Measurements from ENCODE around the gene TPD52L1. TPM values are rescaled to one million over a fixed set of nuclear protein-coding genes. Genes with fewer than 3 reads are reported as not detected.

TPD52L1 gene
- total and polyA plus RNA-seq, 2 donors (not counting 1 experiment from before 2014, with no cell fraction given), result not detected

- Mint-ChIP-seq H3K4me1 (no peaks in the 10 kb centered on the region), H3K27me3 (no peaks in the 10 kb centered on the region), H3K9me3 (ENCODE audit: insufficient read depth) (no peaks in the 10 kb centered on the region), H3K4me3 (no peak overlapping the region), H3K27ac (no peak overlapping the region)
- Histone ChIP-seq H3K9me3 (ENCODE audit: control extremely low read depth in 1 of 3, control insufficient read depth in 2 of 3, insufficient read depth in 1 of 3, low read length in 2 of 3) (peaks cover 0 to 2% (median 0%) of the 10 kb centered on the region in 3 donors), H3K4me3 (ENCODE audit: control extremely low read depth in 1 of 5, extremely low read depth in 1 of 5, insufficient read depth in 1 of 5, low read depth in 2 of 5, low read length in 4 of 5) (no peak overlapping the region), H3K27me3 (replicated peaks in 1 of 4; ENCODE audit: control extremely low read depth in 1 of 4, control insufficient read depth in 3 of 4, insufficient read depth in 4 of 4, low read length in 3 of 4) (no peaks in the 10 kb centered on the region), H3K4me1 (ENCODE audit: control insufficient read depth in 2 of 2, insufficient read depth in 2 of 2, low read length in 2 of 2) (no peaks in the 10 kb centered on the region), H3K4me2 (replicated peaks; ENCODE audit: low read depth, low read length, poor library complexity, severe bottlenecking) (no peak overlapping the region), H3K27ac (ENCODE audit: low read length in 2 of 2) (no peak overlapping the region), H3K9ac (ENCODE audit: low read length) (no peak overlapping the region), H3K36me3 (replicated peaks in 1 of 2; ENCODE audit: control extremely low read depth in 1 of 2, control insufficient read depth in 1 of 2, extremely low read depth in 1 of 2, insufficient read depth in 2 of 2, low read length in 1 of 2) (no peaks in the 10 kb centered on the region), H2AFZ (ENCODE audit: insufficient read depth, low read depth, low read length, poor library complexity, severe bottlenecking) (no peak overlapping the region), H4K20me1 (ENCODE audit: control insufficient read depth, insufficient read depth, low read length, poor library complexity, severe bottlenecking) (no peaks in the 10 kb centered on the region), H3K79me2 (ENCODE audit: control insufficient read depth, insufficient read depth, low read length) (no peaks in the 10 kb centered on the region)
- TF ChIP-seq EZH2 (IDR thresholded peaks at IDR 0.05; ENCODE audit: borderline replicate concordance, insufficient read depth, low read depth, low read length, poor library complexity, severe bottlenecking), result no peak
- TF ChIP-seq CTCF (IDR thresholded peaks at IDR 0.05), result no peak
- ChIA-PET POLR2A (no interaction called here), CTCF (interaction anchor here (1.2 kb wide), 1 partner anchor 8 kb away, joined by 3 read pairs; no protein-coding TSS in a partner anchor)
- intact Hi-C loops (cut with micrococcal nuclease), result no loop called here
- no peak for DNase-seq
- no peak for ATAC-seq (ENCODE audit: low read depth)
Observed at GRCh38 chr6:125140808-125141207, 12.8 kb upstream of the TPD52L1 start.

- no peaks in the 10 kb centered on the region for H3K4me1 ChIP-seq (ENCODE audit: control insufficient read depth in 2 of 2, insufficient read depth in 2 of 2, low read length in 2 of 2)
Observed at GRCh38 chr6:125142618-125143017, 11.0 kb upstream of the TPD52L1 start.

More at GRCh38 chr6:125142618-125143017, 11.0 kb upstream of the TPD52L1 start:
- Mint-ChIP-seq H3K27ac (no peak overlapping the region), H3K4me3 (no peak overlapping the region), H3K27me3 (peaks cover 3% of the 10 kb centered on the region), H3K9me3 (ENCODE audit: insufficient read depth) (no peaks in the 10 kb centered on the region), H3K4me1 (no peaks in the 10 kb centered on the region)
- peaks cover 0 to 2% (median 0%) of the 10 kb centered on the region in 3 donors for H3K9me3 ChIP-seq (ENCODE audit: control extremely low read depth in 1 of 3, control insufficient read depth in 2 of 3, insufficient read depth in 1 of 3, low read length in 2 of 3)
- H3K4me3 ChIP-seq (ENCODE audit: control extremely low read depth in 1 of 5, extremely low read depth in 1 of 5, insufficient read depth in 1 of 5, low read depth in 2 of 5, low read length in 4 of 5), result no peak overlapping the region
- H2AFZ ChIP-seq (ENCODE audit: insufficient read depth, low read depth, low read length, poor library complexity, severe bottlenecking), result no peak overlapping the region
- H3K27ac ChIP-seq (ENCODE audit: low read length in 2 of 2), result no peak overlapping the region
- ChIA-PET CTCF (no interaction called here), POLR2A (no interaction called here)
- no peak for DNase-seq
- 100% methylated on average over 1 of the region's 2 CpGs for WGBS (ENCODE audit: insufficient coverage)
- H3K79me2 ChIP-seq (ENCODE audit: control insufficient read depth, insufficient read depth, low read length), result no peaks in the 10 kb centered on the region
- H3K9ac ChIP-seq (ENCODE audit: low read length), result no peak overlapping the region
- no peak overlapping the region for H3K4me2 ChIP-seq (replicated peaks; ENCODE audit: low read depth, low read length, poor library complexity, severe bottlenecking)
- ATAC-seq (ENCODE audit: low read depth), result no peak
- no peaks in the 10 kb centered on the region for H4K20me1 ChIP-seq (ENCODE audit: control insufficient read depth, insufficient read depth, low read length, poor library complexity, severe bottlenecking)
- intact Hi-C loops (cut with micrococcal nuclease), result no loop called here
- H3K27me3 ChIP-seq (replicated peaks in 1 of 4; ENCODE audit: control extremely low read depth in 1 of 4, control insufficient read depth in 3 of 4, insufficient read depth in 4 of 4, low read length in 3 of 4), result no peaks in the 10 kb centered on the region
- TF ChIP-seq EZH2 (IDR thresholded peaks at IDR 0.05; ENCODE audit: borderline replicate concordance, insufficient read depth, low read depth, low read length, poor library complexity, severe bottlenecking) (no peak), CTCF (IDR thresholded peaks at IDR 0.05) (no peak)
- H3K36me3 ChIP-seq (replicated peaks in 1 of 2; ENCODE audit: control extremely low read depth in 1 of 2, control insufficient read depth in 1 of 2, extremely low read depth in 1 of 2, insufficient read depth in 2 of 2, low read length in 1 of 2), result no peaks in the 10 kb centered on the region
